Natural killer cell (primary cell): ENCODE measurements around the gene LRTM1. TPM values are rescaled to one million over a fixed set of nuclear protein-coding genes. Genes with fewer than 3 reads are reported as not detected.

ENCODE experiments used
- ATAC-seq, 3 donors: fragments of 150-1000 bp in 2 of 3; fragments of 200-7000 bp in 1 of 3; cut with Tn5 transposase; 1 replicate in 1 of 3; 2 replicates in 2 of 3; pipeline ENCODE4 v1.10.0; 2021; ENCODE audit warnings: mild to moderate bottlenecking in 2 of 3, moderate library complexity in 2 of 3
- DNase-seq, 2 donors: peaks; one replicate each; pipeline versions ENCODE4 v3.0.0 to v3.0.0-alpha.2; 2013 to 2021; ENCODE audit warnings: mixed read lengths in 1 of 2
- H3K27ac ChIP-seq: one replicate; pipeline ENCODE4 v1.5.1; 2013; ENCODE audit warnings: mild to moderate bottlenecking, low read length
- H3K27me3 ChIP-seq: one replicate; pipeline ENCODE4 v1.6.1; 2013; ENCODE audit warnings: low read length; ENCODE audit not compliant: control insufficient read depth, insufficient read depth
- H3K36me3 ChIP-seq: one replicate; pipeline ENCODE4 v1.6.1; 2013; ENCODE audit warnings: low read length; ENCODE audit not compliant: control insufficient read depth, insufficient read depth
- H3K4me1 ChIP-seq: one replicate; pipeline ENCODE4 v1.6.1; 2013; ENCODE audit warnings: low read length; ENCODE audit not compliant: control insufficient read depth, insufficient read depth
- H3K4me3 ChIP-seq: one replicate; pipeline ENCODE4 v1.5.1; 2013; ENCODE audit warnings: low read length
- H3K9me3 ChIP-seq: one replicate; pipeline ENCODE4 v1.6.1; 2013; ENCODE audit warnings: low read length; ENCODE audit not compliant: control insufficient read depth, insufficient read depth
- H3K27ac Mint-ChIP-seq, 2 donors: one replicate each; pipeline ENCODE4 v1.8.0; 2022; ENCODE audit warnings: mild to moderate bottlenecking in 2 of 2, mixed read lengths in 2 of 2, moderate library complexity in 1 of 2
- H3K27me3 Mint-ChIP-seq, 2 donors: one replicate each; pipeline ENCODE4 v1.8.0; 2022; ENCODE audit warnings: low read depth in 2 of 2, mixed read lengths in 2 of 2
- H3K36me3 Mint-ChIP-seq: one replicate; pipeline ENCODE4 v1.8.0; 2022; ENCODE audit warnings: mixed read lengths
- H3K4me1 Mint-ChIP-seq, 2 donors: one replicate each; pipeline ENCODE4 v1.8.0; 2022; ENCODE audit warnings: mixed read lengths in 2 of 2
- H3K4me3 Mint-ChIP-seq: one replicate; pipeline ENCODE4 v1.8.0; 2022; ENCODE audit warnings: mild to moderate bottlenecking, moderate library complexity, mixed read lengths
- H3K9me3 Mint-ChIP-seq, 2 donors: one replicate each; pipeline ENCODE4 v1.8.0; 2022; ENCODE audit warnings: mixed read lengths in 2 of 2
- CTCF ChIP-seq: fragments of 200-600 bp; IDR thresholded peaks from one replicate; pipeline ENCODE4 v1.8.0; 2022; ENCODE audit warnings: antibody characterized with exemption
- WGBS: methylation state at CpG from one replicate; pipeline ENCODE4 v1.1.7; 2013; ENCODE audit warnings: missing lambda C conversion rate; ENCODE audit not compliant: insufficient coverage; 5-methylcytosine and 5-hydroxymethylcytosine counted together
- intact Hi-C: fragments of 100-400 bp; cut with micrococcal nuclease; formaldehyde crosslinking; loops from one replicate; pipeline ENCODE4 v1.14.2; 2022
- total RNA-seq, 4 donors: library from RNA; stranded (reverse); fragments of 120-200 nt in 1 of 4; gene quantifications; one replicate each; pipeline versions ENCODE4 v1.2.3 to v1.2.4, GENCODE V29; 2013 to 2022

LRTM1 gene
- total RNA-seq, 3 donors from 2014 or later (not counting 1 experiment from before 2014, with no cell fraction given), result not detected

GRCh38 chr3:54960082-54960481 lies 32.2 kb upstream of the LRTM1 start:
- WGBS, result no CpG with 5 or more reads among the region's 1 CpG
- H3K36me3 ChIP-seq, result no peaks in the 10 kb centered on the region
- H3K4me3 ChIP-seq, result no peak overlapping the region
- Mint-ChIP-seq H3K4me3 (no peak overlapping the region), H3K4me1 (no peaks in the 10 kb centered on the region), H3K27me3 (no peaks in the 10 kb centered on the region), H3K36me3 (no peaks in the 10 kb centered on the region), H3K9me3 (no peaks in the 10 kb centered on the region), H3K27ac (no peak overlapping the region)
- intact Hi-C loops, result no loop called here
- H3K27ac ChIP-seq, result no peak overlapping the region
- H3K9me3 ChIP-seq, result no peaks in the 10 kb centered on the region
- no peak for TF ChIP-seq CTCF
- DNase-seq (no peak), ATAC-seq (no peak)
- H3K27me3 ChIP-seq, result no peaks in the 10 kb centered on the region
- no peaks in the 10 kb centered on the region for H3K4me1 ChIP-seq

DNA sequence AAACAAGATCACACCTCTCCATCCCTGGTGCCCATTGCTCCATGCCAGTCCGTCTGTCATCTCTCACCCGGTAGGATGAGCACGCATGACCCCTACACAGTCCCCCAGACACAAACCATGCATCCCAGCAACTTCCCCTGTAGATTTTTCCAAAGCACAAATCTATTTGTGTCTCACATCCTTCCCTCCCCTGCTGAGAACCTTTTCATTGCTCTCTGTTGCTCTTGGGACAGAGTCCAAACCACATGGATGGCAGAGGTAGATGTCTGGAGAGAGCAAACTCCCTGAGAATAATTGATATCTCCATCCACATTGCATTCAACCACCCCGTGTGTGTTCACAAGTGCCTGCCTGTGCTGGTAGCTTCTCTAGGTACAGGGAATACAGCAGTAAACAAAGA lies 29.9 kb upstream of the LRTM1 start:
- TF ChIP-seq CTCF, result no peak
- intact Hi-C loops, result no loop called here
- Mint-ChIP-seq H3K4me3 (no peak overlapping the region), H3K27me3 (no peaks in the 10 kb centered on the region), H3K36me3 (no peaks in the 10 kb centered on the region), H3K27ac (no peak overlapping the region), H3K4me1 (no peaks in the 10 kb centered on the region), H3K9me3 (no peaks in the 10 kb centered on the region)
- Histone ChIP-seq H3K27ac (no peak overlapping the region), H3K27me3 (no peaks in the 10 kb centered on the region), H3K4me3 (no peak overlapping the region), H3K36me3 (no peaks in the 10 kb centered on the region), H3K9me3 (no peaks in the 10 kb centered on the region), H3K4me1 (no peaks in the 10 kb centered on the region)
- WGBS, result 88% methylated on average over 4 of the region's 4 CpGs
- DNase-seq (no peak), ATAC-seq (no peak)

- intact Hi-C loops, result no loop called here
- WGBS, result 96% methylated on average over 3 of the region's 6 CpGs
- H3K4me3 ChIP-seq, result no peak overlapping the region
- ATAC-seq (no peak), DNase-seq (no peak)
- no peaks in the 10 kb centered on the region for H3K36me3 ChIP-seq
- no peak overlapping the region for H3K4me3 Mint-ChIP-seq
- no peaks in the 10 kb centered on the region for H3K9me3 Mint-ChIP-seq
- no peaks in the 10 kb centered on the region for H3K4me1 Mint-ChIP-seq
- no peak overlapping the region for H3K27ac ChIP-seq
- H3K27me3 Mint-ChIP-seq, result no peaks in the 10 kb centered on the region
- H3K4me1 ChIP-seq, result no peaks in the 10 kb centered on the region
- no peak for TF ChIP-seq CTCF
- no peak overlapping the region for H3K27ac Mint-ChIP-seq
- no peaks in the 10 kb centered on the region for H3K36me3 Mint-ChIP-seq
- H3K9me3 ChIP-seq, result no peaks in the 10 kb centered on the region
- no peaks in the 10 kb centered on the region for H3K27me3 ChIP-seq
Measured at GRCh38 chr3:54955941-54956340, 28.1 kb upstream of the LRTM1 start.

DNA sequence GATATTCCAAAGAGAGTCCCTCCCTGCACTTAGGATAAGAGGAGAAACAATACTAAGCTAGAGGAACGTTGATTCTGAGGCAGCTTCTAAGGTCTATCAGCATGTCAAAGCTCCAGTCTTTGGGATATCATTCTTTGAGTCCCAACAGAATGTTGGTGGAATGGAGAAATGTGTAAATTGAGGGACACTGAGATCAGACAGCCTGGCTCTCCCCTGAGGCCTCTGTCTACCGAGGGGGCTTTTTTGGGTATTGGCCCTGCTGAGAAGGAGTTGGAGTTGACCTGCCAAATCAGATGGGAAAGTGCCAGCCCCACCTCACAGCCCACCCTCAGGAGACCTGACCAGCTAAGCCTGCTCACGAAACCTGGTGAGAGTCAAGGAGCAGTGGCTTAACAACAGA lies 27.6 kb upstream of the LRTM1 start:
- Mint-ChIP-seq H3K4me3 (no peak overlapping the region), H3K27ac (no peak overlapping the region), H3K9me3 (no peaks in the 10 kb centered on the region), H3K4me1 (no peaks in the 10 kb centered on the region), H3K27me3 (no peaks in the 10 kb centered on the region), H3K36me3 (no peaks in the 10 kb centered on the region)
- no peaks in the 10 kb centered on the region for H3K9me3 ChIP-seq
- 83% methylated on average over 3 of the region's 3 CpGs for WGBS
- no peak overlapping the region for H3K27ac ChIP-seq
- intact Hi-C loops, result no loop called here
- DNase-seq (no peak), ATAC-seq (no peak)
- no peak for TF ChIP-seq CTCF
- H3K36me3 ChIP-seq, result no peaks in the 10 kb centered on the region
- no peaks in the 10 kb centered on the region for H3K27me3 ChIP-seq
- H3K4me1 ChIP-seq, result no peaks in the 10 kb centered on the region
- no peak overlapping the region for H3K4me3 ChIP-seq
